Measurements from ENCODE around the gene EHMT1.

DNA sequence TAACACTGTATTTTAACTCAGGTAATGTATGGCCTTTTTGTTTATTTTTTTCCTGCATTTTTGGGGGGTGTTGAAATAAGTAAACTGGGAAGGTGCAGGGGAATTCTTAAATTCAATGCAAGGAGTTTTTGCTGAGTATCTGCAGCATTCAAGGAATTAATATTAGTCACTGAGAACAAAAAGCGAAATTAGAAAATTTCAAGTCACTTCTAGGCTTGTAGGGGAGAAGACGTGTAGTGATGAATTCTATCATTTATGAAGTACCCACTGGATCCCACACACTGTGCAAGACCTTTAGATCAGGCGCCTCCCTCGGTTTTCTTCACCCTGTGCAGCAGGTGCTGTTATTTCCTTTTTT lies 1.2 kb downstream of the EHMT1 start:
- TF ChIP-seq, protein P1, sequence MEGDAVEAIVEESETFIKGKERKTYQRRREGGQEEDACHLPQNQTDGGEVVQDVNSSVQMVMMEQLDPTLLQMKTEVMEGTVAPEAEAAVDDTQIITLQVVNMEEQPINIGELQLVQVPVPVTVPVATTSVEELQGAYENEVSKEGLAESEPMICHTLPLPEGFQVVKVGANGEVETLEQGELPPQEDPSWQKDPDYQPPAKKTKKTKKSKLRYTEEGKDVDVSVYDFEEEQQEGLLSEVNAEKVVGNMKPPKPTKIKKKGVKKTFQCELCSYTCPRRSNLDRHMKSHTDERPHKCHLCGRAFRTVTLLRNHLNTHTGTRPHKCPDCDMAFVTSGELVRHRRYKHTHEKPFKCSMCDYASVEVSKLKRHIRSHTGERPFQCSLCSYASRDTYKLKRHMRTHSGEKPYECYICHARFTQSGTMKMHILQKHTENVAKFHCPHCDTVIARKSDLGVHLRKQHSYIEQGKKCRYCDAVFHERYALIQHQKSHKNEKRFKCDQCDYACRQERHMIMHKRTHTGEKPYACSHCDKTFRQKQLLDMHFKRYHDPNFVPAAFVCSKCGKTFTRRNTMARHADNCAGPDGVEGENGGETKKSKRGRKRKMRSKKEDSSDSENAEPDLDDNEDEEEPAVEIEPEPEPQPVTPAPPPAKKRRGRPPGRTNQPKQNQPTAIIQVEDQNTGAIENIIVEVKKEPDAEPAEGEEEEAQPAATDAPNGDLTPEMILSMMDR (IDR thresholded peaks at IDR 0.05; ENCODE audit: poor library complexity), result no peak
- no peak for TF ChIP-seq EZH2phosphoT487 (IDR thresholded peaks at IDR 0.05; ENCODE audit: low read depth, severe bottlenecking, unreplicated experiment)
